Activated T-cell treated with anti-CD3 and anti-CD28 coated beads for 4 hours (primary cell): Measurements from ENCODE around the gene CRYGS.
"Not testable (repeated sequence)": the region's sequence is repeated elsewhere in the genome, so short reads cannot be mapped to it uniquely, and the experiment has no call there.

ENCODE experiments used
- DNase-seq: peaks from one replicate; pipeline ENCODE4 v3.0.0-alpha.2; 2020

The CRYGS gene

GRCh38 chr3:186544281-186544680 is at the start of gene CRYGS:
Gene CRYGS (minus strand): TSS chr3:186544380. CDS start chr3:186544326, 54 bp downstream.
- DNase-seq = no peak

GRCh38 chr3:186593862-186594261 is 49.7 kb upstream of the CRYGS start:
- DNase-seq = no peak

- DNase-seq = no peak
These were observed 48.5 kb upstream of the CRYGS start for GRCh38 chr3:186592682-186593081.

- DNase-seq = no peak
These were observed 46.6 kb upstream of the CRYGS start for GRCh38 chr3:186590580-186591295.

- no peak for DNase-seq
These were observed 45.8 kb upstream of the CRYGS start for GRCh38 chr3:186589856-186590579.

- DNase-seq = no peak
These were observed 44.9 kb upstream of the CRYGS start for GRCh38 chr3:186589121-186589520.

- no peak for DNase-seq
These were observed 44.5 kb upstream of the CRYGS start for GRCh38 chr3:186588632-186589031.

- DNase-seq = no peak
These were observed 43.0 kb upstream of the CRYGS start for GRCh38 chr3:186587183-186587582.

GRCh38 chr3:186586245-186586644 is 42.1 kb upstream of the CRYGS start:
- not testable (repeated sequence) for DNase-seq

- no peak for DNase-seq
These were observed 39.7 kb upstream of the CRYGS start for GRCh38 chr3:186583831-186584230.

GRCh38 chr3:186582541-186582940 is 38.4 kb upstream of the CRYGS start:
- no peak for DNase-seq

- DNase-seq = no peak
These were observed 36.6 kb upstream of the CRYGS start for GRCh38 chr3:186580785-186581184.

GRCh38 chr3:186577521-186577920 is 33.3 kb upstream of the CRYGS start:
- DNase-seq = no peak

- no peak for DNase-seq
These were observed 27.4 kb upstream of the CRYGS start for GRCh38 chr3:186571644-186572013.

GRCh38 chr3:186570941-186571643 is 26.9 kb upstream of the CRYGS start:
- DNase-seq = no peak

GRCh38 chr3:186570096-186570940 is 26.1 kb upstream of the CRYGS start, which contains the start of gene DNAJB11:
Gene DNAJB11 (plus strand): TSS chr3:186570720. CDS start chr3:186570898, 178 bp downstream.
- peak; percentile 96 for DNase-seq

- no peak for DNase-seq
These were observed 25.6 kb upstream of the CRYGS start for GRCh38 chr3:186569779-186570095.

- DNase-seq = not testable (repeated sequence)
These were observed 25.2 kb upstream of the CRYGS start for GRCh38 chr3:186569361-186569760.

GRCh38 chr3:186567072-186567921 is 23.1 kb upstream of the CRYGS start, which contains the start of gene TBCCD1:
Gene TBCCD1 (minus strand): TSS chr3:186567339. CDS start chr3:186564329, 3,010 bp downstream.
- peak; percentile 96 for DNase-seq

GRCh38 chr3:186566772-186567071 is 22.5 kb upstream of the CRYGS start:
- no peak for DNase-seq

- no peak for DNase-seq
These were observed 20.4 kb upstream of the CRYGS start for GRCh38 chr3:186564586-186564985.
